Erythroblast (primary cell): Measurements from ENCODE around the gene GBP5.

Experiments used
- GATA1 ChIP-seq: IDR thresholded peaks from 2 replicates; pipeline ENCODE4 v1.6.1; 2011; ENCODE audit warnings: low read depth, mild to moderate bottlenecking, control low read depth, low read length, moderate library complexity
- POLR2A ChIP-seq: IDR thresholded peaks from 2 replicates; pipeline ENCODE4 v1.6.1; 2011; ENCODE audit warnings: mild to moderate bottlenecking, low read length

DNA sequence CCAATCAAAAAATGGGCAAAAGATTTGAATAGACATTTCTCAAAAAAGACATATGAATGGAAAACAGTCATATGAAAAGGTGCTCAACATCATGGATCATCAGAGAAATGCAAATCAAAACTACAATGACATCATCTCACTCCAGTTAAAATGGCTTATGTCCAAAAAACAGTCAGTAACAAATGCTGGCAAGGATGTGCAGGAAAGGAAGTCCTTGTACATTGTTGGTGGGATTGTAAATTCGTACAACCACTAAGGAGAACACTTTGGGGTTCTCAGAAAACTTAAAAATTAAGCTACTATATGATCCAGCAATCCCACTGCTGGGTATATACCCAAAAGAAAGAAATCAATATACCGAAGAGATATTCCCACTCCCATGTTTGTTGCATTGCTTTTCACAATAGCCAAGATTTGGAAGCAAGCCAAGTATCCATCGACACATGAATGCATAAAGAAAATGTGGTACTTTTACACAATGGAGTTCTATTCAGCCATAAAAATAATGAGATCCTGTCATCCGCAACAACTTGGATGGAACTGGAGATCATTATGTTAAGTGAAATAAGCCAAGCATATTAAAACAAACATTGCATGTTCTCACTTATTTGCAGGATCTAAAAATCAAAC, 17.9 kb downstream of the GBP5 start:
- TF ChIP-seq POLR2A: no peak
- no peak for TF ChIP-seq GATA1
